Measurements from ENCODE around the gene ATP2B1.

DNA sequence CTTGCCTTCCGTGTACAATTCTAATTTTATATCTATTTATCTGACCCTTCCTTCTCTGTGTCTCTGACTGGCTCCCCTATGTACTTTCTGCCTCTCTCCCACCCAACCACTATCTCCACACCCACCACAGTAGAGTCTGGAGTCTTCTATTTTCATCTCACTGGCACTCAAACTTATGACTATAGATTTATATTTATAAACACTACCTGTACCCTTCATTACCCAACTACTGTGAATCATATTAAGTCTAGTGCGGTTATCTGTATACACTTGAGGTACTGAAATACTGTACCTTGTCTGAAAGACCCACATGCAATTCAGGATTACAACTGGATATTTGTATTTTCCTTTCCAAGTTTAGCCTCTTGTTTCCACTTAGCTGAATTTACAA is 36.1 kb downstream of the ATP2B1 start:
- no peak for TF ChIP-seq POLR2A (IDR thresholded peaks at IDR 0.05)
- TF ChIP-seq, protein P1, sequence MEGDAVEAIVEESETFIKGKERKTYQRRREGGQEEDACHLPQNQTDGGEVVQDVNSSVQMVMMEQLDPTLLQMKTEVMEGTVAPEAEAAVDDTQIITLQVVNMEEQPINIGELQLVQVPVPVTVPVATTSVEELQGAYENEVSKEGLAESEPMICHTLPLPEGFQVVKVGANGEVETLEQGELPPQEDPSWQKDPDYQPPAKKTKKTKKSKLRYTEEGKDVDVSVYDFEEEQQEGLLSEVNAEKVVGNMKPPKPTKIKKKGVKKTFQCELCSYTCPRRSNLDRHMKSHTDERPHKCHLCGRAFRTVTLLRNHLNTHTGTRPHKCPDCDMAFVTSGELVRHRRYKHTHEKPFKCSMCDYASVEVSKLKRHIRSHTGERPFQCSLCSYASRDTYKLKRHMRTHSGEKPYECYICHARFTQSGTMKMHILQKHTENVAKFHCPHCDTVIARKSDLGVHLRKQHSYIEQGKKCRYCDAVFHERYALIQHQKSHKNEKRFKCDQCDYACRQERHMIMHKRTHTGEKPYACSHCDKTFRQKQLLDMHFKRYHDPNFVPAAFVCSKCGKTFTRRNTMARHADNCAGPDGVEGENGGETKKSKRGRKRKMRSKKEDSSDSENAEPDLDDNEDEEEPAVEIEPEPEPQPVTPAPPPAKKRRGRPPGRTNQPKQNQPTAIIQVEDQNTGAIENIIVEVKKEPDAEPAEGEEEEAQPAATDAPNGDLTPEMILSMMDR (IDR thresholded peaks at IDR 0.05) = no peak
